Neutrophil (primary cell): ENCODE measurements around the gene CEP164.

ENCODE experiments used
- H3K27ac ChIP-seq: fragments of 200-600 bp; sonication (generic); 2 replicates; pipeline ENCODE4 v1.5.1; 2016; ENCODE audit warnings: mild to moderate bottlenecking, moderate library complexity
- H3K27me3 ChIP-seq: fragments of 200-600 bp; sonication (generic); 2 replicates; pipeline ENCODE4 v1.6.0; 2016; ENCODE audit warnings: mild to moderate bottlenecking
- H3K36me3 ChIP-seq: fragments of 200-600 bp; sonication (generic); 2 replicates; pipeline ENCODE4 v1.5.1; 2017
- H3K4me1 ChIP-seq, 2 experiments: fragments of 200-600 bp in 1 of 2; sonication (generic) in 1 of 2; 1 replicate in 1 of 2; 2 replicates in 1 of 2; pipeline versions ENCODE4 v1.5.1 to v1.6.1; 2013 to 2016; ENCODE audit warnings: low read depth in 1 of 2, low read length in 1 of 2, mild to moderate bottlenecking in 1 of 2, moderate library complexity in 1 of 2; ENCODE audit not compliant: control insufficient read depth in 1 of 2, insufficient read depth in 1 of 2
- H3K4me3 ChIP-seq, 2 experiments: fragments of 200-600 bp in 1 of 2; sonication (generic) in 1 of 2; 1 replicate in 1 of 2; 2 replicates in 1 of 2; pipeline ENCODE4 v1.5.1; 2013 to 2016; ENCODE audit warnings: low read depth in 1 of 2, low read length in 1 of 2, mild to moderate bottlenecking in 1 of 2, moderate library complexity in 1 of 2
- H3K9me3 ChIP-seq: fragments of 200-600 bp; sonication (generic); 2 replicates; pipeline ENCODE4 v1.5.1; 2016
- CTCF ChIP-seq: fragments of 200-600 bp; sonication (generic); IDR thresholded peaks from 2 replicates; pipeline ENCODE4 v1.5.1; 2016; ENCODE audit warnings: antibody characterized with exemption

CEP164 gene

GRCh38 chr11:117376517-117376916 lies 48.9 kb downstream of the CEP164 start:
- no peaks in the 10 kb centered on the region for H3K27me3 ChIP-seq
- no peak for TF ChIP-seq CTCF
- no peak overlapping the region for H3K4me3 ChIP-seq
- H3K36me3 ChIP-seq, result peaks cover 30% of the 10 kb centered on the region
- no peak overlapping the region for H3K27ac ChIP-seq
- no peaks in the 10 kb centered on the region for H3K9me3 ChIP-seq
- H3K4me1 ChIP-seq, result no peaks in the 10 kb centered on the region

- Histone ChIP-seq H3K4me1 (no peaks in the 10 kb centered on the region), H3K27me3 (no peaks in the 10 kb centered on the region), H3K4me3 (no peak overlapping the region), H3K9me3 (no peaks in the 10 kb centered on the region), H3K36me3 (peaks cover 36% of the 10 kb centered on the region), H3K27ac (no peak overlapping the region)
- TF ChIP-seq CTCF, result no peak
Observed at GRCh38 chr11:117378976-117379865, 51.6 kb downstream of the CEP164 start.

- no peaks in the 10 kb centered on the region for H3K4me1 ChIP-seq
- H3K27me3 ChIP-seq, result no peaks in the 10 kb centered on the region
- no peaks in the 10 kb centered on the region for H3K9me3 ChIP-seq
- H3K27ac ChIP-seq, result no peak overlapping the region
- H3K4me3 ChIP-seq, result no peak overlapping the region
- H3K36me3 ChIP-seq, result peaks cover 27% of the 10 kb centered on the region
- TF ChIP-seq CTCF, result no peak
Observed at GRCh38 chr11:117380676-117381075, 53.0 kb downstream of the CEP164 start.

GRCh38 chr11:117381481-117382387 lies 54.1 kb downstream of the CEP164 start:
- Histone ChIP-seq H3K36me3 (peaks cover 17% of the 10 kb centered on the region), H3K27ac (no peak overlapping the region), H3K4me3 (no peak overlapping the region), H3K9me3 (no peaks in the 10 kb centered on the region), H3K27me3 (no peaks in the 10 kb centered on the region), H3K4me1 (no peaks in the 10 kb centered on the region)
- no peak for TF ChIP-seq CTCF

- H3K27ac ChIP-seq, result no peak overlapping the region
- no peaks in the 10 kb centered on the region for H3K4me1 ChIP-seq
- H3K9me3 ChIP-seq, result no peaks in the 10 kb centered on the region
- no peak for TF ChIP-seq CTCF
- no peak overlapping the region for H3K4me3 ChIP-seq
- H3K36me3 ChIP-seq, result peaks cover 21% of the 10 kb centered on the region
- H3K27me3 ChIP-seq, result no peaks in the 10 kb centered on the region
Observed at GRCh38 chr11:117382746-117383145, 55.1 kb downstream of the CEP164 start.
